WTC11 (cell line): ENCODE results near the gene SLC9A3. TPM values are rescaled to one million over a fixed set of nuclear protein-coding genes. Genes with fewer than 3 reads are reported as not detected.

ENCODE experiments used
- ATAC-seq: fragments of 200-7000 bp; cut with Tn5 transposase; 2 replicates; pipeline ENCODE4 v1.10.0; 2021; ENCODE audit warnings: mild to moderate bottlenecking, moderate library complexity
- CTCF ChIA-PET: fragments of 300-600 bp; sonication (Branson Sonifier 250); formaldehyde crosslinking; loops from one replicate; lab custom pipeline; 2021; ENCODE audit warnings: antibody characterized with exemption; lab: Charles Lee
- POLR2A ChIA-PET: fragments of 350-600 bp; sonication (Branson Sonifier 250); formaldehyde crosslinking; loops from one replicate; lab custom pipeline; 2021; ENCODE audit warnings: antibody characterized with exemption; lab: Charles Lee
- DNase-seq: peaks from one replicate; pipeline ENCODE4 v3.0.0; 2021; ENCODE audit warnings: low spot score
- H3K27ac Mint-ChIP-seq: 2 replicates; pipeline ENCODE4 v1.8.0; 2021; ENCODE audit warnings: mixed read lengths
- H3K27me3 Mint-ChIP-seq: 2 replicates; pipeline ENCODE4 v1.8.0; 2021; ENCODE audit warnings: low read depth, mild to moderate bottlenecking, moderate library complexity, mixed read lengths
- H3K36me3 Mint-ChIP-seq: 2 replicates; pipeline ENCODE4 v1.8.0; 2021; ENCODE audit warnings: mixed read lengths
- H3K4me1 Mint-ChIP-seq: 2 replicates; pipeline ENCODE4 v1.8.0; 2022; ENCODE audit warnings: mixed read lengths
- H3K4me3 Mint-ChIP-seq: 2 replicates; pipeline ENCODE4 v1.8.0; 2021; ENCODE audit warnings: mild to moderate bottlenecking, moderate library complexity, mixed read lengths
- H3K9me3 Mint-ChIP-seq: 2 replicates; pipeline ENCODE4 v1.8.0; 2021; ENCODE audit warnings: mixed read lengths
- ATF2 ChIP-seq: sonication (generic); formaldehyde crosslinking; IDR thresholded peaks from 2 replicates; pipeline ENCODE4 v1.8.1; 2022; ENCODE audit warnings: low read depth, missing genetic modification reagents, borderline replicate concordance
- CBFB ChIP-seq: sonication (generic); formaldehyde crosslinking; IDR thresholded peaks from 2 replicates; pipeline ENCODE4 v1.8.1; 2022; ENCODE audit warnings: mild to moderate bottlenecking, low read depth, missing genetic modification reagents
- CDX4 ChIP-seq: fragments of 250-450 bp; sonication (Bioruptor Pico); IDR thresholded peaks from 2 replicates; pipeline ENCODE4 v1.9.0; 2021; ENCODE audit warnings: moderate library complexity, mild to moderate bottlenecking, inconsistent platforms, borderline replicate concordance
- E2F4 ChIP-seq: sonication (generic); formaldehyde crosslinking; IDR thresholded peaks from 2 replicates; pipeline ENCODE4 v1.8.1; 2022; ENCODE audit warnings: low read depth, mild to moderate bottlenecking, moderate library complexity, missing genetic modification reagents, borderline replicate concordance
- E2F5 ChIP-seq: sonication (generic); formaldehyde crosslinking; IDR thresholded peaks from 2 replicates; pipeline ENCODE4 v1.8.1; 2022; ENCODE audit warnings: mild to moderate bottlenecking, moderate library complexity, missing genetic modification reagents
- FOXP1 ChIP-seq: sonication (generic); formaldehyde crosslinking; IDR thresholded peaks from 2 replicates; pipeline ENCODE4 v1.8.0; 2022; ENCODE audit warnings: missing genetic modification reagents, mild to moderate bottlenecking, moderate library complexity, borderline replicate concordance
- GABPB1 ChIP-seq: sonication (generic); formaldehyde crosslinking; IDR thresholded peaks from 2 replicates; pipeline ENCODE4 v1.8.1; 2023; ENCODE audit warnings: mild to moderate bottlenecking, missing genetic modification reagents
- HMGA2 ChIP-seq: fragments of 250-450 bp; sonication (Bioruptor Pico); IDR thresholded peaks from 2 replicates; pipeline ENCODE4 v1.4.0; 2021; ENCODE audit warnings: mild to moderate bottlenecking, moderate library complexity
- JAZF1 ChIP-seq: fragments of 250-450 bp; sonication (Bioruptor Pico); IDR thresholded peaks from 2 replicates; pipeline ENCODE4 v1.9.0; 2021; ENCODE audit warnings: moderate library complexity, mild to moderate bottlenecking, inconsistent platforms
- KAT7 ChIP-seq: sonication (generic); formaldehyde crosslinking; IDR thresholded peaks from 2 replicates; pipeline ENCODE4 v1.8.1; 2023; ENCODE audit warnings: missing genetic modification reagents, mild to moderate bottlenecking, borderline replicate concordance
- MXD4 ChIP-seq: fragments of 250-450 bp; sonication (Bioruptor Pico); IDR thresholded peaks from 2 replicates; pipeline ENCODE4 v1.8.0; 2021; ENCODE audit warnings: mild to moderate bottlenecking, moderate library complexity, borderline replicate concordance
- NFE2L1 ChIP-seq: sonication (generic); formaldehyde crosslinking; IDR thresholded peaks from 2 replicates; pipeline ENCODE4 v1.8.1; 2023; ENCODE audit warnings: missing genetic modification reagents
- NR1H2 ChIP-seq: sonication (generic); formaldehyde crosslinking; IDR thresholded peaks from 2 replicates; pipeline ENCODE4 v1.9.0; 2021; ENCODE audit warnings: mild to moderate bottlenecking, moderate library complexity, missing genetic modification reagents
- NR2C2 ChIP-seq: sonication (generic); formaldehyde crosslinking; IDR thresholded peaks from 2 replicates; pipeline ENCODE4 v1.8.0; 2022; ENCODE audit warnings: mild to moderate bottlenecking, missing genetic modification reagents
- OVOL2 ChIP-seq: fragments of 250-450 bp; sonication (Bioruptor Pico); IDR thresholded peaks from 2 replicates; pipeline ENCODE4 v1.9.0; 2021; ENCODE audit warnings: mild to moderate bottlenecking, borderline replicate concordance
- PRRX2 ChIP-seq: fragments of 250-450 bp; sonication (Bioruptor Pico); IDR thresholded peaks from 2 replicates; pipeline ENCODE4 v1.8.0; 2021; ENCODE audit warnings: mild to moderate bottlenecking
- RORB ChIP-seq: fragments of 250-450 bp; sonication (Bioruptor Pico); IDR thresholded peaks from 2 replicates; pipeline ENCODE4 v1.9.0; 2021; ENCODE audit warnings: mild to moderate bottlenecking
- TEAD1 ChIP-seq: sonication (generic); formaldehyde crosslinking; IDR thresholded peaks from 2 replicates; pipeline ENCODE4 v1.8.0; 2022; ENCODE audit warnings: mild to moderate bottlenecking, missing genetic modification reagents
- TEAD4 ChIP-seq: sonication (generic); formaldehyde crosslinking; IDR thresholded peaks from 2 replicates; pipeline ENCODE4 v1.8.0; 2022; ENCODE audit warnings: mild to moderate bottlenecking, missing genetic modification reagents
- USF1 ChIP-seq: sonication (generic); formaldehyde crosslinking; IDR thresholded peaks from 2 replicates; pipeline ENCODE4 v1.8.0; 2022; ENCODE audit warnings: mild to moderate bottlenecking, missing genetic modification reagents
- ZBTB21 ChIP-seq: sonication (generic); formaldehyde crosslinking; IDR thresholded peaks from 2 replicates; pipeline ENCODE4 v1.8.1; 2023; ENCODE audit warnings: mild to moderate bottlenecking, missing genetic modification reagents, borderline replicate concordance
- ZMAT4 ChIP-seq: fragments of 250-450 bp; sonication (Bioruptor Pico); IDR thresholded peaks from 2 replicates; pipeline ENCODE4 v1.9.0; 2021; ENCODE audit warnings: mild to moderate bottlenecking
- ZNF423 ChIP-seq: fragments of 250-450 bp; sonication (Bioruptor Pico); IDR thresholded peaks from 2 replicates; pipeline ENCODE4 v2.1.2; 2022; ENCODE audit warnings: mild to moderate bottlenecking, moderate library complexity
- total RNA-seq: library from RNA; stranded (reverse); gene quantifications from 3 replicates; pipeline ENCODE4 v1.2.3, GENCODE V29; 2021
- TF ChIP-seq, protein P1 (sequence below): sonication (generic); formaldehyde crosslinking; IDR thresholded peaks from 2 replicates; pipeline ENCODE4 v1.8.1; 2022; ENCODE audit warnings: mild to moderate bottlenecking, missing genetic modification reagents, moderate library complexity, borderline replicate concordance
- TF ChIP-seq, protein P2 (sequence below): sonication (generic); formaldehyde crosslinking; IDR thresholded peaks from 2 replicates; pipeline ENCODE4 v1.8.1; 2023; ENCODE audit warnings: mild to moderate bottlenecking, missing genetic modification reagents, borderline replicate concordance

Gene SLC9A3
- total RNA-seq, 1 experiment from 2014 or later, result 1.6 TPM

DNA sequence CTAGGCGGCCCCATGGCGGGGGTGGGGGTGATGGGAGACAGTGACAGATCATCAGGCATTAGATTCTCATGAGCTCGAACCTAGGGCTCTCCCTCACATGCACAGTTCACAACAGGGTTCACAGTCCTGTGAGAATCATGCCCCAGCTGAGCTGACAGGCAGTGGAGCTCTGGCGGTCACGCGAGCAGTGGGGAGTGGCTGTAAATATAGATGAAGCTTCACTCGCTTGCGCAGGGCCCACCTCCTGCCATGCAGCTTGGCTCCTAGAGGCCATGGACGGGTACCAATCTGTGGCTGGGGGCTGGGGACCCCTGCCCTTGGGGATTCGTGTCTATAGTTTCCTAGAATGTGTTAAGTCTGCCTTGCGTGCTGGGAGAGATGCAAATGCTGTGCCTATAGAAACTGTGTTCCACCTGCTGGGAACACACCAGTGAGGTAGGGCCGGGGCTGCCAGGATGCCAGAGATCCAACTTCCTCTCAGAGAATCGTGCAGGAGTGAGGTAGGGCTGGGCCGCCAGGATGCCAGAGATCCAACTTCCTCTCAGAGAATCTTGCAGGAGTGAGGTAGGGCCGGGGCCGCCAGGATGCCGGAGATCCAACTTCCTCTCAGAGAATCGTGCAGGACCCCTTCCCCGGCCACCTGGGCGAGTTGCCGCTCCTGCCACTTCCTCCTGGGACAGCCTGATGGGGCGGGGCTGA, 95.3 kb downstream of the SLC9A3 start:
- ChIA-PET POLR2A (no interaction called here), CTCF (interaction anchor here (0.5 to 8.8 kb wide), 10 partner anchors 11 to 112 kb away, joined by 3 to 73 read pairs (median 6); partner anchors contain the start of gene AHRR)
- no peak overlapping the region for H3K4me3 Mint-ChIP-seq
- 0 out of 2 replicates have a peak overlapping the region, but pooled peaks have one; percentile 3 for H3K27ac Mint-ChIP-seq
- DNase-seq, result no peak
- TF ChIP-seq FOXP1 (no peak), NR1H2 (CRISPR knock-in tag) (no peak), ZBTB21 (CRISPR knock-in tag) (no peak), TEAD4 (CRISPR knock-in tag) (no peak), ATF2 (CRISPR knock-in tag) (no peak), CBFB (CRISPR knock-in tag) (no peak), KAT7 (CRISPR knock-in tag) (no peak), OVOL2 (no peak), USF1 (CRISPR knock-in tag) (no peak), NFE2L1 (CRISPR knock-in tag) (no peak), MXD4 (CRISPR knock-in tag) (no peak), E2F5 (CRISPR knock-in tag) (no peak), CDX4 (CRISPR knock-in tag) (no peak), RORB (no peak), GABPB1 (CRISPR knock-in tag) (no peak), NR2C2 (CRISPR knock-in tag) (no peak), ZMAT4 (CRISPR knock-in tag) (no peak), ZNF423 (CRISPR knock-in tag) (no peak), JAZF1 (no peak)
- TF ChIP-seq, protein P1, sequence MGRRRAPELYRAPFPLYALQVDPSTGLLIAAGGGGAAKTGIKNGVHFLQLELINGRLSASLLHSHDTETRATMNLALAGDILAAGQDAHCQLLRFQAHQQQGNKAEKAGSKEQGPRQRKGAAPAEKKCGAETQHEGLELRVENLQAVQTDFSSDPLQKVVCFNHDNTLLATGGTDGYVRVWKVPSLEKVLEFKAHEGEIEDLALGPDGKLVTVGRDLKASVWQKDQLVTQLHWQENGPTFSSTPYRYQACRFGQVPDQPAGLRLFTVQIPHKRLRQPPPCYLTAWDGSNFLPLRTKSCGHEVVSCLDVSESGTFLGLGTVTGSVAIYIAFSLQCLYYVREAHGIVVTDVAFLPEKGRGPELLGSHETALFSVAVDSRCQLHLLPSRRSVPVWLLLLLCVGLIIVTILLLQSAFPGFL, result no peak
- ATAC-seq, result no peak
- peaks cover 18% of the 10 kb centered on the region for H3K9me3 Mint-ChIP-seq
- H3K4me1 Mint-ChIP-seq, result peaks cover 4% of the 10 kb centered on the region; the same call in 1 of the 2 replicates
- peaks cover 3% of the 10 kb centered on the region; the same call in 1 of the 2 replicates for H3K36me3 Mint-ChIP-seq
- no peaks in the 10 kb centered on the region for H3K27me3 Mint-ChIP-seq

GRCh38 chr5:428219-428618, 96.0 kb downstream of the SLC9A3 start:
- POLR2A ChIA-PET, result no interaction called here
- H3K4me1 Mint-ChIP-seq, result peaks cover 4% of the 10 kb centered on the region; the same call in 1 of the 2 replicates
- H3K27ac Mint-ChIP-seq, result peak overlapping the region; percentile 0; the same call in 1 of the 2 replicates
- peaks cover 18% of the 10 kb centered on the region for H3K9me3 Mint-ChIP-seq
- no peak overlapping the region for H3K4me3 Mint-ChIP-seq
- no peaks in the 10 kb centered on the region for H3K27me3 Mint-ChIP-seq
- peaks cover 3% of the 10 kb centered on the region; the same call in 1 of the 2 replicates for H3K36me3 Mint-ChIP-seq
- CTCF ChIA-PET, result interaction anchor here (0.5 to 8.8 kb wide), 8 partner anchors 10 to 111 kb away, joined by 3 to 73 read pairs (median 6); partner anchors contain the start of gene AHRR
- ATAC-seq, result no peak
- no peak for DNase-seq
- TF ChIP-seq E2F4, result no peak
- TF ChIP-seq HMGA2 (CRISPR knock-in tag), result no peak
- no peak for TF ChIP-seq TEAD1
- no peak for TF ChIP-seq JAZF1
- TF ChIP-seq PRRX2 (CRISPR knock-in tag), result no peak
- TF ChIP-seq, protein P2, sequence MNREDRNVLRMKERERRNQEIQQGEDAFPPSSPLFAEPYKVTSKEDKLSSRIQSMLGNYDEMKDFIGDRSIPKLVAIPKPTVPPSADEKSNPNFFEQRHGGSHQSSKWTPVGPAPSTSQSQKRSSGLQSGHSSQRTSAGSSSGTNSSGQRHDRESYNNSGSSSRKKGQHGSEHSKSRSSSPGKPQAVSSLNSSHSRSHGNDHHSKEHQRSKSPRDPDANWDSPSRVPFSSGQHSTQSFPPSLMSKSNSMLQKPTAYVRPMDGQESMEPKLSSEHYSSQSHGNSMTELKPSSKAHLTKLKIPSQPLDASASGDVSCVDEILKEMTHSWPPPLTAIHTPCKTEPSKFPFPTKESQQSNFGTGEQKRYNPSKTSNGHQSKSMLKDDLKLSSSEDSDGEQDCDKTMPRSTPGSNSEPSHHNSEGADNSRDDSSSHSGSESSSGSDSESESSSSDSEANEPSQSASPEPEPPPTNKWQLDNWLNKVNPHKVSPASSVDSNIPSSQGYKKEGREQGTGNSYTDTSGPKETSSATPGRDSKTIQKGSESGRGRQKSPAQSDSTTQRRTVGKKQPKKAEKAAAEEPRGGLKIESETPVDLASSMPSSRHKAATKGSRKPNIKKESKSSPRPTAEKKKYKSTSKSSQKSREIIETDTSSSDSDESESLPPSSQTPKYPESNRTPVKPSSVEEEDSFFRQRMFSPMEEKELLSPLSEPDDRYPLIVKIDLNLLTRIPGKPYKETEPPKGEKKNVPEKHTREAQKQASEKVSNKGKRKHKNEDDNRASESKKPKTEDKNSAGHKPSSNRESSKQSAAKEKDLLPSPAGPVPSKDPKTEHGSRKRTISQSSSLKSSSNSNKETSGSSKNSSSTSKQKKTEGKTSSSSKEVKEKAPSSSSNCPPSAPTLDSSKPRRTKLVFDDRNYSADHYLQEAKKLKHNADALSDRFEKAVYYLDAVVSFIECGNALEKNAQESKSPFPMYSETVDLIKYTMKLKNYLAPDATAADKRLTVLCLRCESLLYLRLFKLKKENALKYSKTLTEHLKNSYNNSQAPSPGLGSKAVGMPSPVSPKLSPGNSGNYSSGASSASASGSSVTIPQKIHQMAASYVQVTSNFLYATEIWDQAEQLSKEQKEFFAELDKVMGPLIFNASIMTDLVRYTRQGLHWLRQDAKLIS (CRISPR knock-in tag), result no peak
- no peak for TF ChIP-seq KAT7 (CRISPR knock-in tag)
